IMR-90 (cell line): Measurements from ENCODE around the gene CHCT1. TPM values are rescaled to one million over a fixed set of nuclear protein-coding genes. Genes with fewer than 3 reads are reported as not detected.

Experiments used
- ATAC-seq: fragments of 200-7000 bp; cut with Tn5 transposase; 2 replicates; pipeline ENCODE4 v1.9.1; 2020; ENCODE audit warnings: low read depth, mild to moderate bottlenecking, moderate library complexity
- BruUV-seq: library from RNA; stranded (reverse); fragments of 400-500 nt; replicated peaks from 2 replicates; lab custom pipeline; 2021; lab: Mats Ljungman, UMichigan
- CTCF ChIA-PET: fragments of 300-600 bp; formaldehyde crosslinking; extraction: SDS; loops from one replicate; lab custom pipeline; 2021; ENCODE audit warnings: antibody characterized with exemption; lab: Yijun Ruan, JAX
- POLR2A ChIA-PET: fragments of 300-600 bp; sonication (Branson Sonifier 250); formaldehyde crosslinking; loops from one replicate; lab custom pipeline; 2022; ENCODE audit warnings: antibody characterized with exemption; ENCODE audit not compliant: unreplicated experiment; lab: Charles Lee
- DNase-seq: peaks from one replicate; pipeline ENCODE4 v3.0.0; 2013
- H2AFZ ChIP-seq: replicated peaks from 2 replicates; pipeline ENCODE3; 2013; ENCODE audit warnings: low read length, mild to moderate bottlenecking; ENCODE audit not compliant: poor library complexity
- H2AK5ac ChIP-seq: 2 replicates; pipeline ENCODE4 v1.6.1; 2013; ENCODE audit warnings: low read depth, low read length, inconsistent platforms
- H2AK9ac ChIP-seq: replicated peaks from 2 replicates; pipeline ENCODE3; 2013; ENCODE audit warnings: mild to moderate bottlenecking, low read depth, low read length, moderate library complexity; ENCODE audit not compliant: poor library complexity
- H2BK120ac ChIP-seq: 2 replicates; pipeline ENCODE4 v1.6.1; 2013; ENCODE audit warnings: low read depth, low read length, inconsistent platforms
- H2BK15ac ChIP-seq: 3 replicates; pipeline ENCODE4 v1.6.1; 2013; ENCODE audit warnings: low read depth, low read length, inconsistent platforms
- H2BK20ac ChIP-seq: 2 replicates; pipeline ENCODE4 v1.6.1; 2013; ENCODE audit warnings: low read depth, mild to moderate bottlenecking, inconsistent platforms, low read length, moderate library complexity
- H2BK5ac ChIP-seq: 2 replicates; pipeline ENCODE4 v1.6.1; 2013; ENCODE audit warnings: mild to moderate bottlenecking, low read depth, low read length, inconsistent platforms; ENCODE audit not compliant: poor library complexity, severe bottlenecking
- H3K14ac ChIP-seq: replicated peaks from 2 replicates; pipeline ENCODE4 v1.6.1; 2013; ENCODE audit warnings: low read depth, low read length, inconsistent platforms
- H3K18ac ChIP-seq: 2 replicates; pipeline ENCODE4 v1.6.1; 2013; ENCODE audit warnings: low read depth, low read length, control low read depth
- H3K23ac ChIP-seq: 2 replicates; pipeline ENCODE4 v1.6.1; 2013; ENCODE audit warnings: low read depth, low read length, inconsistent platforms
- H3K27ac ChIP-seq: 2 replicates; pipeline ENCODE4 v1.5.1; 2013; ENCODE audit warnings: mild to moderate bottlenecking, control low read depth, low read length; ENCODE audit not compliant: insufficient read depth
- H3K27me3 ChIP-seq: 2 replicates; pipeline ENCODE4 v1.6.1; 2013; ENCODE audit warnings: low read length; ENCODE audit not compliant: control insufficient read depth, insufficient read depth
- H3K36me3 ChIP-seq: 2 replicates; pipeline ENCODE4 v1.6.1; 2013; ENCODE audit warnings: low read length, mixed read lengths; ENCODE audit not compliant: control insufficient read depth, insufficient read depth
- H3K4ac ChIP-seq: 2 replicates; pipeline ENCODE4 v1.6.1; 2013; ENCODE audit warnings: low read depth, low read length, inconsistent platforms
- H3K4me1 ChIP-seq: 2 replicates; pipeline ENCODE4 v1.6.1; 2013; ENCODE audit warnings: low read length, mixed read lengths; ENCODE audit not compliant: control insufficient read depth, insufficient read depth
- H3K4me2 ChIP-seq: 2 replicates; pipeline ENCODE4 v1.6.1; 2013; ENCODE audit warnings: low read depth, mild to moderate bottlenecking, control low read depth, low read length, moderate library complexity
- H3K4me3 ChIP-seq: 2 replicates; pipeline ENCODE4 v1.5.1; 2013; ENCODE audit warnings: low read depth, mild to moderate bottlenecking, control low read depth, low read length, moderate library complexity; ENCODE audit not compliant: insufficient read depth
- H3K56ac ChIP-seq: 2 replicates; pipeline ENCODE4 v1.6.1; 2013; ENCODE audit warnings: low read length, inconsistent platforms; ENCODE audit not compliant: insufficient read depth; ENCODE audit errors: extremely low read depth
- H3K79me1 ChIP-seq, 2 experiments: 2 replicates each; pipeline ENCODE4 v1.6.1; 2013; ENCODE audit warnings: low read length in 2 of 2, inconsistent platforms in 1 of 2, low read depth in 1 of 2
- H3K9ac ChIP-seq: 2 replicates; pipeline ENCODE4 v1.6.1; 2013; ENCODE audit warnings: low read depth, low read length, control low read depth
- H3K9me1 ChIP-seq: 2 replicates; pipeline ENCODE4 v1.6.1; 2013; ENCODE audit warnings: low read length, inconsistent platforms; ENCODE audit not compliant: insufficient read depth
- H3K9me3 ChIP-seq: 2 replicates; pipeline ENCODE4 v1.6.1; 2013; ENCODE audit warnings: low read length; ENCODE audit not compliant: control insufficient read depth, insufficient read depth
- H4K20me1 ChIP-seq: 2 replicates; pipeline ENCODE4 v1.6.1; 2013; ENCODE audit warnings: low read length, inconsistent platforms; ENCODE audit not compliant: insufficient read depth
- H4K5ac ChIP-seq: 2 replicates; pipeline ENCODE4 v1.6.1; 2013; ENCODE audit warnings: mild to moderate bottlenecking, low read depth, low read length, control low read depth
- H4K8ac ChIP-seq, 2 experiments: 2 replicates each; pipeline ENCODE4 v1.6.1; 2013; ENCODE audit warnings: low read depth in 2 of 2, low read length in 2 of 2, control low read depth in 1 of 2, inconsistent platforms in 1 of 2
- H4K91ac ChIP-seq: 2 replicates; pipeline ENCODE4 v1.6.1; 2013; ENCODE audit warnings: low read depth, low read length, inconsistent platforms; ENCODE audit not compliant: insufficient read depth
- WGBS, 2 experiments: methylation state at CpG; one replicate each; pipeline versions ENCODE4 v1.1.5 to v1.1.7; 2013; ENCODE audit warnings: missing lambda C conversion rate in 2 of 2; ENCODE audit not compliant: insufficient read length in 1 of 2; ENCODE audit errors: extremely low coverage in 2 of 2; 5-methylcytosine and 5-hydroxymethylcytosine counted together
- dilution Hi-C: fragments of 300-500 bp; cut with HindIII; formaldehyde crosslinking; loops from one replicate; pipeline ENCODE4 v1.14.3; 2018; ENCODE audit warnings: low sequenced_read_pairs; ENCODE audit not compliant: unreplicated experiment
- in situ Hi-C: fragments of 300-500 bp; cut with MboI; formaldehyde crosslinking; loops from 3 replicates; pipeline ENCODE4 v1.14.3; 2019; ENCODE audit warnings: low sequenced_read_pairs, inconsistent platforms, mixed read lengths
- intact Hi-C: fragments of 100-400 bp; cut with micrococcal nuclease; formaldehyde crosslinking; loops from 2 replicates; pipeline ENCODE4 v1.10.0; 2022
- polyA plus RNA-seq, 3 experiments: library from polyadenylated mRNA; depleted of rRNA; stranded (reverse); fragments of >200 nt; gene quantifications; 2 replicates each; pipeline ENCODE4 v1.2.3, GENCODE V29; 2012; ENCODE audit warnings: low replicate concordance in 1 of 3
- total RNA-seq: library from RNA; depleted of rRNA; stranded (reverse); fragments of >200 nt; gene quantifications from 2 replicates; pipeline ENCODE4 v1.2.3, GENCODE V29; 2012
- TF ChIP-seq, protein P1 (sequence below): fragments of 150-350 bp; IDR thresholded peaks from 2 replicates; pipeline ENCODE4 v1.6.1; 2017; ENCODE audit warnings: mild to moderate bottlenecking, antibody characterized with exemption, low read length, low read depth

Gene CHCT1
- total and polyA plus RNA-seq, 2 of the 4 experiments (the other 2 are of a cell fraction): not detected

DNA sequence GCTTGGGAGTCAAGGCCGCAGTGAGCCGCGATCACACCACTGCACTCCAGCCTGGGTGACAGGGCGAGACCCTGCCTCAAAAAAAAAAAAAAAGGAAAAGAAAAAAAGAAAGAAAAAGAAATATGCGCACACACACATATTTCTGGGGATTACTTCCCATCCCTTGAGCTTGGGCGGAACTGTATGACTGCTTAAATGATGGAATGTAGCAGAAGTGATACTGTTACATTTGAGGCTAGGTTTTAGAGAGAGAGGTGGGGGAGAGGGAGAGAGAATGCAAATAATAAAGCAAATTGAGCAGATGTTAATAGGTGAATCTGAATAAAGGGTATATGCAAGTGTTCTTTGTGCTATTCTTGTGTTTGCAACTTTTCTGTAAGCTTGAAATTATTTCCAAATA lies 18.3 kb upstream of the CHCT1 start:
- no peak overlapping the region for H3K23ac ChIP-seq
- intact Hi-C loops (no loop called here), dilution Hi-C loops (no loop called here), in situ Hi-C loops (loop anchor here (25.0 kb wide), 1 partner anchor 267 kb away; the partner anchor contains the start of gene CA4)
- no peak overlapping the region for H2AK9ac ChIP-seq
- no peak overlapping the region for H2AK5ac ChIP-seq
- peaks cover 3% of the 10 kb centered on the region; the same call in 1 of the 2 replicates for H3K27me3 ChIP-seq
- no peak overlapping the region for H3K4me2 ChIP-seq
- H3K79me1 ChIP-seq: no peaks in the 10 kb centered on the region
- no peak overlapping the region for H2BK15ac ChIP-seq
- H3K27ac ChIP-seq: no peak overlapping the region
- H2BK120ac ChIP-seq: no peak overlapping the region
- ATAC-seq: no peak
- no peaks in the 10 kb centered on the region for H4K20me1 ChIP-seq
- no peak overlapping the region for H2BK5ac ChIP-seq
- H3K9ac ChIP-seq: no peak overlapping the region
- no peak overlapping the region for H4K8ac ChIP-seq
- BruUV-seq: no TSS peak
- TF ChIP-seq, protein P1, sequence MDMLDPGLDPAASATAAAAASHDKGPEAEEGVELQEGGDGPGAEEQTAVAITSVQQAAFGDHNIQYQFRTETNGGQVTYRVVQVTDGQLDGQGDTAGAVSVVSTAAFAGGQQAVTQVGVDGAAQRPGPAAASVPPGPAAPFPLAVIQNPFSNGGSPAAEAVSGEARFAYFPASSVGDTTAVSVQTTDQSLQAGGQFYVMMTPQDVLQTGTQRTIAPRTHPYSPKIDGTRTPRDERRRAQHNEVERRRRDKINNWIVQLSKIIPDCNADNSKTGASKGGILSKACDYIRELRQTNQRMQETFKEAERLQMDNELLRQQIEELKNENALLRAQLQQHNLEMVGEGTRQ: no peak
- no peak overlapping the region for H3K14ac ChIP-seq
- no peak overlapping the region for H2BK20ac ChIP-seq
- no peaks in the 10 kb centered on the region for H3K9me3 ChIP-seq
- H3K36me3 ChIP-seq: no peaks in the 10 kb centered on the region
- no peak overlapping the region for H2AFZ ChIP-seq
- H3K4me3 ChIP-seq: no peak overlapping the region
- POLR2A ChIA-PET: no interaction called here
- H3K4ac ChIP-seq: no peak overlapping the region
- no peak overlapping the region for H4K5ac ChIP-seq
- H3K9me1 ChIP-seq: peaks cover 3% of the 10 kb centered on the region; the same call in 1 of the 2 replicates
- H3K56ac ChIP-seq: no peak overlapping the region
- CTCF ChIA-PET: interaction anchor here (0.6 kb wide), 2 partner anchors 10 to 14 kb away, joined by 3 to 4 read pairs; no protein-coding TSS in a partner anchor
- no peak for DNase-seq
- H3K18ac ChIP-seq: no peak overlapping the region
- H4K91ac ChIP-seq: no peak overlapping the region
- WGBS, 2 experiments: 20% methylated on average over 1 of the region's 6 CpGs; no CpG with 5 or more reads in 1 of the 2 experiments
- H3K4me1 ChIP-seq: 0 out of 2 replicates have a peak, but pooled peaks cover 2% of the 10 kb centered on the region
